Type B pancreatic cell (in vitro differentiated cells): ENCODE measurements around the gene TBC1D14. TPM values are rescaled to one million over a fixed set of nuclear protein-coding genes. Genes with fewer than 3 reads are reported as not detected.

ENCODE experiments used
- DNase-seq: peaks from one replicate; pipeline ENCODE4 v3.0.0; 2021; ENCODE audit warnings: mixed read lengths; ENCODE audit not compliant: unreplicated experiment; ENCODE audit errors: extremely low spot score
- H3K27ac Mint-ChIP-seq: 2 replicates; pipeline ENCODE4 v1.8.0; 2021; ENCODE audit warnings: mild to moderate bottlenecking, mixed read lengths
- H3K27me3 Mint-ChIP-seq: 2 replicates; pipeline ENCODE4 v1.8.0; 2021; ENCODE audit warnings: mixed read lengths
- H3K36me3 Mint-ChIP-seq: 2 replicates; pipeline ENCODE4 v1.8.0; 2021; ENCODE audit warnings: mixed read lengths
- H3K4me1 Mint-ChIP-seq: one replicate; pipeline ENCODE4 v1.8.0; 2021; ENCODE audit warnings: mixed read lengths; ENCODE audit not compliant: unreplicated experiment
- H3K4me3 Mint-ChIP-seq: 2 replicates; pipeline ENCODE4 v1.8.0; 2021; ENCODE audit warnings: mild to moderate bottlenecking, mixed read lengths
- H3K9me3 Mint-ChIP-seq: 2 replicates; pipeline ENCODE4 v1.8.0; 2021; ENCODE audit warnings: mixed read lengths
- total RNA-seq: library from RNA; stranded (reverse); gene quantifications from 2 replicates; pipeline ENCODE4 v1.2.1, GENCODE V29; 2021; ENCODE audit warnings: low replicate concordance
- TF ChIP-seq, protein P1 (sequence below): fragments of 200-600 bp; sonication (generic); conservative IDR thresholded peaks from 2 replicates; pipeline ENCODE4 v1.5.0; 2021; ENCODE audit warnings: antibody characterized with exemption, mild to moderate bottlenecking

Gene TBC1D14
- total RNA-seq, 1 donor from 2014 or later = 55.9 TPM

DNA sequence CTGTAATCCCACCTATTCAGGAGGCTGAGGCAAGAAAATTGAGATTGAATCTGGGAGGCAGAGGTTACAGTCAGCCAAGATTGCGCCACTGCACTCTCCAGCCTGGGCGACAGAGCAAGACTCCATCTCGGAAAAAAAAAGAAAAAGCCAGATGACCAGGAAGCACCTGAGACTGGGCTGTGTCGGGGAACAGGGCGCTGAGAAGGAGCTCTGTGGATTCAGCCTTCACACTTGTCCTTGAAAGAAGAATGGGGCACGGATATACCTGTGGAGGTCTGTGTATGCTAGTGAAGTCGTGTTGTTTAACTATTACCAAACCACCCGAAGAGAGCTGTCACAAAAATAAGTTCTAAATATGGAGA is 94.2 kb downstream of the TBC1D14 start:
- Mint-ChIP-seq H3K9me3 (no peaks in the 10 kb centered on the region), H3K27ac (no peak overlapping the region), H3K36me3 (peaks cover 44% of the 10 kb centered on the region), H3K4me3 (peak overlapping the region; percentile 43), H3K4me1 (peaks cover 23% of the 10 kb centered on the region), H3K27me3 (no peaks in the 10 kb centered on the region)
- no peak for DNase-seq
- TF ChIP-seq, protein P1, sequence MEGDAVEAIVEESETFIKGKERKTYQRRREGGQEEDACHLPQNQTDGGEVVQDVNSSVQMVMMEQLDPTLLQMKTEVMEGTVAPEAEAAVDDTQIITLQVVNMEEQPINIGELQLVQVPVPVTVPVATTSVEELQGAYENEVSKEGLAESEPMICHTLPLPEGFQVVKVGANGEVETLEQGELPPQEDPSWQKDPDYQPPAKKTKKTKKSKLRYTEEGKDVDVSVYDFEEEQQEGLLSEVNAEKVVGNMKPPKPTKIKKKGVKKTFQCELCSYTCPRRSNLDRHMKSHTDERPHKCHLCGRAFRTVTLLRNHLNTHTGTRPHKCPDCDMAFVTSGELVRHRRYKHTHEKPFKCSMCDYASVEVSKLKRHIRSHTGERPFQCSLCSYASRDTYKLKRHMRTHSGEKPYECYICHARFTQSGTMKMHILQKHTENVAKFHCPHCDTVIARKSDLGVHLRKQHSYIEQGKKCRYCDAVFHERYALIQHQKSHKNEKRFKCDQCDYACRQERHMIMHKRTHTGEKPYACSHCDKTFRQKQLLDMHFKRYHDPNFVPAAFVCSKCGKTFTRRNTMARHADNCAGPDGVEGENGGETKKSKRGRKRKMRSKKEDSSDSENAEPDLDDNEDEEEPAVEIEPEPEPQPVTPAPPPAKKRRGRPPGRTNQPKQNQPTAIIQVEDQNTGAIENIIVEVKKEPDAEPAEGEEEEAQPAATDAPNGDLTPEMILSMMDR = no peak

DNA sequence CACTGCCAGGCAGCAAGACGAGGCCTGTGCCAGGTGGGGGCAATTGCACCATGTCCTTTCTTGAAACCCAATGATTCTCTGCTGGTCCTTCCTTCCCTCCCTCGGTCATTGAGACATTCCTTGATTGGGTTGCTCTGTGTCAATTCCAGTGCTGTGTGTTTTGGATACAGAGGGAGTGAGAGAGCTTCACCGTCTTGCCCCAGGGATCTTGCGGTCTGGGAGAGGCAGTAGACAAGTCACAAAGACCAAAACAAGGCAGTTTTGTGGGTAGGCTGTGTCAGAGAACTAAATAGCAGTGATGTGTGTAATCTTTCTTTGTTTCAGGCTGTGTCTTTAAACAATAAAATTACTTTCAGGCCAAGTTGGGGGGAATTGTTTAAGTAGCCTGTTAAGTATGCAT is 94.7 kb downstream of the TBC1D14 start:
- no peaks in the 10 kb centered on the region for H3K27me3 Mint-ChIP-seq
- no peaks in the 10 kb centered on the region for H3K9me3 Mint-ChIP-seq
- H3K36me3 Mint-ChIP-seq = peaks cover 43% of the 10 kb centered on the region
- TF ChIP-seq, protein P1 = no peak
- no peak for DNase-seq
- peaks cover 23% of the 10 kb centered on the region for H3K4me1 Mint-ChIP-seq
- H3K4me3 Mint-ChIP-seq = no peak overlapping the region
- peak overlapping the region; percentile 59 for H3K27ac Mint-ChIP-seq

DNA sequence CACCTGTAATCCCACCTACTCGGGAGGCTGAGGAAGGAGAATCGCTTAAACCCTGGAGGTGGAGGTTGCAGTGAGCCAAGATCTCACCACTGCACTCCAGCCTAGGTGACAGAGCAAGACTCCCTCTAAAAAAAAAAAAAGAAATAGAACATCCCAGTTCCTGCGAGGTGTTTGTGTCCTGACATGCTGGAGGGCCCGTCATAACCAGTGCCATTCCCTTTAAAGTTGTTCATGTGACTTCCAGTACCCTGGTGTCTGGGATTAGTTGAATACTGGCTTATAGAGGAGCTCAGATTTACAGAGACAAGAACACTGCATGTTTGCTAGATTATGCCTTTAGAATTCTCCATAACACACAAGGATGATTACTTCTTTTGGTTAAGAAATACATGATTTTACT is 95.9 kb downstream of the TBC1D14 start:
- H3K27ac Mint-ChIP-seq = no peak overlapping the region
- DNase-seq = no peak
- H3K4me3 Mint-ChIP-seq = no peak overlapping the region
- peaks cover 42% of the 10 kb centered on the region for H3K36me3 Mint-ChIP-seq
- TF ChIP-seq, protein P1 = no peak
- H3K4me1 Mint-ChIP-seq = peaks cover 23% of the 10 kb centered on the region
- no peaks in the 10 kb centered on the region for H3K27me3 Mint-ChIP-seq
- H3K9me3 Mint-ChIP-seq = no peaks in the 10 kb centered on the region

DNA sequence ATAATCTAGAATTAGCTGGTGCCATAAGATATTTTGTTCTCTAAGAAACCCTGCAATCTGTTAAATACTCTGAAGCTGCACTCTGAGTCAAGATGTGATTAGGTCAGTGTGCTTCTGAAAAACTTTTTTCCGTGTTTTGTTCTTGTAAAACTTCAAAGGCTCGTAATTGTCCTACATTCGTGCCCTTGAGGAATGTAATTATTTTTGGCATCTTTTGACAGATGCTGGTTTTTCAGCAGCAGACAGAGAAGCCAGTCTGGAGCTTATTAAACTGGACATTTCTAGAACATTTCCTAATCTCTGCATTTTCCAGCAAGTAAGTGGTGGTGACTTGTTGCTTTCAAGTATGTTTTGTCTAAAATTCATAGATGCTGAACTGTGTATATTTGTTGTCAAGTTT is 96.8 kb downstream of the TBC1D14 start:
- no peak for DNase-seq
- Mint-ChIP-seq H3K9me3 (no peaks in the 10 kb centered on the region), H3K36me3 (peaks cover 37% of the 10 kb centered on the region), H3K4me1 (peaks cover 23% of the 10 kb centered on the region), H3K27ac (no peak overlapping the region), H3K27me3 (no peaks in the 10 kb centered on the region), H3K4me3 (peak overlapping the region; percentile 7)
- TF ChIP-seq, protein P1 = no peak

DNA sequence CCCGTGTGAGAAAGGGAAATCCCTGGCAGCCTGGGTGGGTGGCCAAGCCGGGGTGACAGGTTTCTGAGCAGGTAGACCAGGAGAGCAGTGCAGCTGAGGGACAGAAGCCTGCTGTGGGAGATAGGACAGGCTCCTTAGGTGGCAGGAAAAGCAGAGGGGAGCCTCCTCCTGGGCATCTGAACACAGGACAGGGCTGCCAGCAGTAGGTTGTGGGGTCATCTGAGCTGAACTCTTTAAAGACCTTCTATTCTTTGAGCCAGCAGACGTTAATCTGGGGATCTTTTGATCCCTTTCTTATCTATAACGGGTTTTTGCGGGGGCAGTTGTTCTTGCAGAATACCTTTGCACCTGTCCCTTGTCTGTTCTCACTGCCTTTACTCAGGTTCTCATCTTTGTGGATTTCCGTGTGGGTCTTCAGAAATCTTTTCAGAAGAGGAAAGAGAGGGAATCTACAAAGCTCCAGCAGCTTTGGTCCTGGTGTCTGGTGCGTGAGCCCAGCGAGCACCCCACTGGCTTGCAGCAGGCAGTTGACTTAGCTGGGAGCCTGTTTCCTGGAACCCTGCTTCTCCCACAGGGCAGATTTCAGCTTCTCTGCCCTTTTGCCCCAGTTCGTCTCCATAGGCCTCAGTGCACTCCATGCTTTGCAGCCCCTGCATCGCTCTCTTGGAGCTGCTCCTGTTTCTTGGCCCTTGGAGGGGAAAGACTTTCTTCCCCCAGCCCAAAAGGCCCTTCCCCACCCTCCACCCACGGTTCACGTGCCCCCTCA is 97.7 kb downstream of the TBC1D14 start:
- Mint-ChIP-seq H3K4me1 (peaks cover 23% of the 10 kb centered on the region), H3K27me3 (no peaks in the 10 kb centered on the region), H3K36me3 (peaks cover 29% of the 10 kb centered on the region), H3K9me3 (no peaks in the 10 kb centered on the region), H3K27ac (no peak overlapping the region), H3K4me3 (no peak overlapping the region)
- no peak for DNase-seq
- TF ChIP-seq, protein P1 = no peak
